Stimulated activated CD8-positive, alpha-beta memory T cell treated with anti-CD3 and anti-CD28 coated beads, Interleukin-7, amount 100 ng/mL, for 48 hours (primary cell): Measurements from ENCODE around the gene DCC.
"Not testable (repeated sequence)": the region's sequence is repeated elsewhere in the genome, so short reads cannot be mapped to it uniquely, and the experiment has no call there.

Experiments
- DNase-seq, 2 donors: peaks; one replicate each; pipeline ENCODE4 v3.0.0-alpha.2; 2020; ENCODE audit warnings: low read depth in 1 of 2; ENCODE audit errors: extremely low read depth in 1 of 2

DCC gene

GRCh38 chr18:53443831-53444230, 1103.8 kb downstream of the DCC start:
- DNase-seq: no peak

- no peak for DNase-seq
These were observed 1111.9 kb downstream of the DCC start for GRCh38 chr18:53451902-53452301.

- no peak for DNase-seq
These were observed 1117.1 kb downstream of the DCC start for GRCh38 chr18:53457068-53457467.

- no peak for DNase-seq
These were observed 1118.3 kb downstream of the DCC start for GRCh38 chr18:53458268-53458667.

GRCh38 chr18:53458944-53459580, 1119.1 kb downstream of the DCC start:
- no peak for DNase-seq

GRCh38 chr18:53467756-53468155, 1127.8 kb downstream of the DCC start:
- DNase-seq: no peak

- not testable (repeated sequence) for DNase-seq
These were observed 1128.2 kb downstream of the DCC start for GRCh38 chr18:53468173-53468572.

GRCh38 chr18:53472546-53472945, 1132.5 kb downstream of the DCC start:
- no peak for DNase-seq

- no peak for DNase-seq
These were observed 1138.2 kb downstream of the DCC start for GRCh38 chr18:53478155-53478554.

- no peak for DNase-seq
These were observed 1146.3 kb downstream of the DCC start for GRCh38 chr18:53486296-53486695.

GRCh38 chr18:53489266-53489665, 1149.3 kb downstream of the DCC start:
- no peak for DNase-seq

- DNase-seq: no peak
These were observed 1150.0 kb downstream of the DCC start for GRCh38 chr18:53490019-53490418.

GRCh38 chr18:53496028-53496427, 1156.0 kb downstream of the DCC start:
- no peak for DNase-seq

- no peak for DNase-seq
These were observed 1164.0 kb downstream of the DCC start for GRCh38 chr18:53503914-53504441.

- no peak for DNase-seq
These were observed 1168.5 kb downstream of the DCC start for GRCh38 chr18:53508529-53508928.

GRCh38 chr18:53509886-53510285, 1169.9 kb downstream of the DCC start:
- DNase-seq: no peak

GRCh38 chr18:53511725-53512124, 1171.7 kb downstream of the DCC start:
- DNase-seq: not testable (repeated sequence)

GRCh38 chr18:53521068-53521467, 1181.1 kb downstream of the DCC start:
- no peak for DNase-seq

GRCh38 chr18:53526101-53526870, 1186.3 kb downstream of the DCC start:
- no peak for DNase-seq

GRCh38 chr18:53527365-53527764, 1187.4 kb downstream of the DCC start:
- no peak for DNase-seq

GRCh38 chr18:53531187-53531586, 1191.2 kb downstream of the DCC start:
- no peak for DNase-seq

- DNase-seq: no peak
These were observed 1191.9 kb downstream of the DCC start for GRCh38 chr18:53531896-53532295.
